Cardiac septum (tissue), 1 donor: ENCODE data around the gene LUC7L. TPM values are rescaled to one million over a fixed set of nuclear protein-coding genes. Genes with fewer than 3 reads are reported as not detected.
"Not testable (repeated sequence)": the region's sequence is repeated elsewhere in the genome, so short reads cannot be mapped to it uniquely, and the experiment has no call there.

ENCODE experiments used
- DNase-seq: peaks from one replicate; pipeline ENCODE4 v3.0.0-alpha.2; 2020; ENCODE audit warnings: low spot score
- intact Hi-C: fragments of 100-400 bp; cut with DNase I; formaldehyde crosslinking; loops from one replicate; pipeline ENCODE4 v1.14.0; 2022
- total RNA-seq: library from RNA; stranded (reverse); fragmentation: NEBNext Ultra II Directional; extraction: Animal tissue kit (Norgen Biotek cat#: 25700); gene quantifications from one replicate; pipeline ENCODE4 v1.2.1, GENCODE V29; 2021
- donor health status: DM: no; HTN: no; CAD: no.

The LUC7L gene
- total RNA-seq, 1 donor from 2014 or later, result 30.9 TPM

GRCh38 chr16:170788-171187 lies 58.5 kb downstream of the LUC7L start:
- DNase-seq, result no peak
- intact Hi-C loops, result no loop called here

GRCh38 chr16:170088-170507 lies 59.2 kb downstream of the LUC7L start:
- intact Hi-C loops, result not testable (repeated sequence)

GRCh38 chr16:169014-169413 lies 60.2 kb downstream of the LUC7L start:
- intact Hi-C loops, result no loop called here
- no peak for DNase-seq

More at GRCh38 chr16:170088-170507, 59.2 kb downstream of the LUC7L start:
- not testable (repeated sequence) for DNase-seq

GRCh38 chr16:168424-168823 lies 60.8 kb downstream of the LUC7L start:
- no peak for DNase-seq
- intact Hi-C loops, result no loop called here

- DNase-seq, result no peak
- intact Hi-C loops, result no loop called here
Measured at GRCh38 chr16:167122-167690, 62.0 kb downstream of the LUC7L start.

GRCh38 chr16:166375-167121 lies 62.7 kb downstream of the LUC7L start:
- intact Hi-C loops, result no loop called here
- no peak for DNase-seq

- intact Hi-C loops, result no loop called here
- DNase-seq, result no peak
Measured at GRCh38 chr16:165539-166374, 63.5 kb downstream of the LUC7L start, which contains the start of gene HBM. Gene HBM (plus strand): TSS chr16:165978. CDS start chr16:165998, 20 bp downstream.

GRCh38 chr16:164827-165538 lies 64.3 kb downstream of the LUC7L start:
- no peak for DNase-seq
- intact Hi-C loops, result no loop called here

- intact Hi-C loops, DNase-seq: not testable (repeated sequence)
Measured at GRCh38 chr16:164134-164823, 65.0 kb downstream of the LUC7L start.

- DNase-seq, intact Hi-C loops: not testable (repeated sequence)
Measured at GRCh38 chr16:163696-164095, 65.6 kb downstream of the LUC7L start.

- intact Hi-C loops, DNase-seq: not testable (repeated sequence)
Measured at GRCh38 chr16:163139-163538, 66.1 kb downstream of the LUC7L start.

- no peak for DNase-seq
- intact Hi-C loops, result no loop called here
Measured at GRCh38 chr16:162271-162991, 66.8 kb downstream of the LUC7L start.

GRCh38 chr16:160691-161190 lies 68.5 kb downstream of the LUC7L start:
- intact Hi-C loops, result no loop called here
- no peak for DNase-seq

GRCh38 chr16:160242-160641 lies 69.0 kb downstream of the LUC7L start:
- intact Hi-C loops, DNase-seq: not testable (repeated sequence)

GRCh38 chr16:159136-159849 lies 70.0 kb downstream of the LUC7L start:
- intact Hi-C loops, result no loop called here
- DNase-seq, result no peak

- intact Hi-C loops, result no loop called here
- no peak for DNase-seq
Measured at GRCh38 chr16:155031-155398, 74.2 kb downstream of the LUC7L start.

GRCh38 chr16:154217-155030 lies 74.8 kb downstream of the LUC7L start:
- DNase-seq, result no peak
- intact Hi-C loops, result no loop called here
